ENCODE results near the gene PIGN.

PIGN gene

DNA sequence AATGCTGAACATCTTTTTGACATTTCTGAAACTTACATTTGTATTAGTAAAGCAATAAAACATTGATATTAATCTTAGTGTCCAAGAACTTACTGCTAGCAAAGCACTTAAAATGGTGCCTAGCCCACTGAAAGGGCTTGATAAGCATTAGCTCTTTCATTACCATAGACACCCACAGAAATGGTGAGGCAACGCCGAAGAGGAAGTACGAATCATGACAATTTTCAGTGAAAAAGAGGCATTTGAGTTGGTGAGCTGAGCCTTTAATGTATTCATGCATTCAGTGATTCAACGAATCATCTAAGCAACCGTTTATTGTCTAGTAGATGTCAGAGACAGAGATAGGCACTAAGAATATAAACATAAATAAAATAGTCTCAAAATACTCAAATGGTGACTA is 101.1 kb downstream of the PIGN start:
- DNase-seq = no peak

DNA sequence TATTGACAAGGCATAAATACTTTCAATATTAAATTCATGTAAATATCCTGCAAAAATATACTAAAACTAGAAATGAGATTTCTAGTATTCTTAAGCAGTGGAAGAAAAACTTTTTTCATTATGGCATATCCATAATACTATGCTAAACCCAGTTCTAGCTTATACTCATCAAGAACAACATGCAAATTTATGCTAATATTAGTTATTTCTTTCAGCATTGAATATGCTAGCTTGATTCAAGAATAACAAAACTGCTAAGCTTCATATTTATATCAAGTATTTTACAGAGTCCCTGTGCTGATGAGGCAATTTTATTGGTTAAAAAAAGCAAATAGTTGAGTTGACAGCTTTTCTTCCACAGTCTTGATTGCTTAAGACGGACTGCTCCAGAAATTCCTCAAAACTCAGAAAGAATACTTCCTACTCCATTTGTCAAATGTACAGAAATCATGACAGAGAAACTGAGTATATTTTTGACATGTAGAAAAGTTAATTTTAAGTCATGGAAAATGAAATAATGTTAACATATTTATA is 105.0 kb downstream of the PIGN start:
- H3K9ac ChIP-seq (ENCODE audit: low read depth, low read length) = no peak overlapping the region
- H4K20me1 ChIP-seq (ENCODE audit: insufficient read depth, low read length) = no peaks in the 10 kb centered on the region
- ATAC-seq (ENCODE audit: insufficient read depth, low read depth) (no peak), DNase-seq (no peak)
- H3K9me3 ChIP-seq (ENCODE audit: insufficient read depth, low read length, severe bottlenecking) = no peaks in the 10 kb centered on the region
- H3K4me2 ChIP-seq (ENCODE audit: insufficient read depth, low read length) = no peak overlapping the region
- TF ChIP-seq, protein P1, sequence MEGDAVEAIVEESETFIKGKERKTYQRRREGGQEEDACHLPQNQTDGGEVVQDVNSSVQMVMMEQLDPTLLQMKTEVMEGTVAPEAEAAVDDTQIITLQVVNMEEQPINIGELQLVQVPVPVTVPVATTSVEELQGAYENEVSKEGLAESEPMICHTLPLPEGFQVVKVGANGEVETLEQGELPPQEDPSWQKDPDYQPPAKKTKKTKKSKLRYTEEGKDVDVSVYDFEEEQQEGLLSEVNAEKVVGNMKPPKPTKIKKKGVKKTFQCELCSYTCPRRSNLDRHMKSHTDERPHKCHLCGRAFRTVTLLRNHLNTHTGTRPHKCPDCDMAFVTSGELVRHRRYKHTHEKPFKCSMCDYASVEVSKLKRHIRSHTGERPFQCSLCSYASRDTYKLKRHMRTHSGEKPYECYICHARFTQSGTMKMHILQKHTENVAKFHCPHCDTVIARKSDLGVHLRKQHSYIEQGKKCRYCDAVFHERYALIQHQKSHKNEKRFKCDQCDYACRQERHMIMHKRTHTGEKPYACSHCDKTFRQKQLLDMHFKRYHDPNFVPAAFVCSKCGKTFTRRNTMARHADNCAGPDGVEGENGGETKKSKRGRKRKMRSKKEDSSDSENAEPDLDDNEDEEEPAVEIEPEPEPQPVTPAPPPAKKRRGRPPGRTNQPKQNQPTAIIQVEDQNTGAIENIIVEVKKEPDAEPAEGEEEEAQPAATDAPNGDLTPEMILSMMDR (IDR thresholded peaks at IDR 0.05; ENCODE audit: borderline replicate concordance, extremely low read depth, low read length, poor library complexity, severe bottlenecking) = no peak
- no peak for TF ChIP-seq EZH2 (IDR thresholded peaks at IDR 0.05; ENCODE audit: borderline replicate concordance, low read depth, low read length, severe bottlenecking)
- H3K4me1 ChIP-seq (ENCODE audit: insufficient read depth, low read length) = no peaks in the 10 kb centered on the region
- H3K4me3 ChIP-seq (ENCODE audit: low read depth in 1 of 2, low read length in 2 of 2) = no peak overlapping the region
- H3K36me3 ChIP-seq (ENCODE audit: insufficient read depth, low read length) = peaks cover 5% of the 10 kb centered on the region
- no peak overlapping the region for H3K27ac ChIP-seq (ENCODE audit: low read length)
- H2AFZ ChIP-seq (ENCODE audit: low read depth, low read length) = no peak overlapping the region
- no peaks in the 10 kb centered on the region for H3K79me2 ChIP-seq (ENCODE audit: insufficient read depth, low read length)
- no peaks in the 10 kb centered on the region for H3K27me3 ChIP-seq (ENCODE audit: insufficient read depth, low read length, poor library complexity)

More for the DNA sequence above, 101.1 kb downstream of the PIGN start:
- ATAC-seq (ENCODE audit: insufficient read depth, low read depth) = no peak
- no peaks in the 10 kb centered on the region for H3K9me3 ChIP-seq (ENCODE audit: insufficient read depth, low read length, severe bottlenecking)
- no peaks in the 10 kb centered on the region for H3K79me2 ChIP-seq (ENCODE audit: insufficient read depth, low read length)
- H3K4me1 ChIP-seq (ENCODE audit: insufficient read depth, low read length) = peaks cover 19% of the 10 kb centered on the region
- no peak overlapping the region for H3K9ac ChIP-seq (ENCODE audit: low read depth, low read length)
- H3K36me3 ChIP-seq (ENCODE audit: insufficient read depth, low read length) = peaks cover 6% of the 10 kb centered on the region
- H2AFZ ChIP-seq (ENCODE audit: low read depth, low read length) = no peak overlapping the region
- H3K4me3 ChIP-seq (ENCODE audit: low read depth in 1 of 2, low read length in 2 of 2) = no peak overlapping the region
- H4K20me1 ChIP-seq (ENCODE audit: insufficient read depth, low read length) = no peaks in the 10 kb centered on the region
- H3K27me3 ChIP-seq (ENCODE audit: insufficient read depth, low read length, poor library complexity) = no peaks in the 10 kb centered on the region
- no peak overlapping the region for H3K4me2 ChIP-seq (ENCODE audit: insufficient read depth, low read length)
- TF ChIP-seq, protein P1 (IDR thresholded peaks at IDR 0.05; ENCODE audit: borderline replicate concordance, extremely low read depth, low read length, poor library complexity, severe bottlenecking) = no peak
- no peak for TF ChIP-seq EZH2 (IDR thresholded peaks at IDR 0.05; ENCODE audit: borderline replicate concordance, low read depth, low read length, severe bottlenecking)
- no peak overlapping the region for H3K27ac ChIP-seq (ENCODE audit: low read length)

DNA sequence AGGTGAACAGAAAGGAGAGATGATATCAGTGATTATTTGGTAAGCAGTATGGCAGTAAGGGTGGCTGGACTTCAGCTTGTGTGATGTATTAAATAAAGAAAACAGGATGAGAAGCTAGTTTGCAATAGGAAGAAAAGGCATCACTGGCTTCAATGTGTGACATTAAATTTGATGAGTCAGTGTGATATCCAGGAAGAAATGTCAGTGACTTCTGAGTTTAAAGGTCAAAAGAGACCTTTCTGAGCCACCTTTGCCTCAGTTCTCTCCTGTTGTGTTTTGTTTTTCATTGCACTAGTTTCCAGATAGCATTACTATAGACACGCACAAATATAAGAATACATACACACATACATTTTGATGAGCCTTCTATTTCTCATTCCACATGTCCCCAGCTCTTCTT is 105.6 kb downstream of the PIGN start:
- Histone ChIP-seq H3K36me3 (ENCODE audit: insufficient read depth, low read length) (no peaks in the 10 kb centered on the region; the same call in 1 of the 2 replicates), H3K79me2 (ENCODE audit: insufficient read depth, low read length) (no peaks in the 10 kb centered on the region), H3K9me3 (ENCODE audit: insufficient read depth, low read length, severe bottlenecking) (no peaks in the 10 kb centered on the region)

More for the DNA sequence above, 105.6 kb downstream of the PIGN start:
- Histone ChIP-seq H3K9ac (ENCODE audit: low read depth, low read length) (no peak overlapping the region), H3K4me1 (ENCODE audit: insufficient read depth, low read length) (no peaks in the 10 kb centered on the region), H3K4me2 (ENCODE audit: insufficient read depth, low read length) (no peak overlapping the region), H3K27ac (ENCODE audit: low read length) (no peak overlapping the region), H4K20me1 (ENCODE audit: insufficient read depth, low read length) (no peaks in the 10 kb centered on the region), H3K4me3 (ENCODE audit: low read depth in 1 of 2, low read length in 2 of 2) (no peak overlapping the region), H2AFZ (ENCODE audit: low read depth, low read length) (no peak overlapping the region), H3K27me3 (ENCODE audit: insufficient read depth, low read length, poor library complexity) (no peaks in the 10 kb centered on the region)
- DNase-seq (no peak), ATAC-seq (ENCODE audit: insufficient read depth, low read depth) (no peak)
- TF ChIP-seq, protein P1 (IDR thresholded peaks at IDR 0.05; ENCODE audit: borderline replicate concordance, extremely low read depth, low read length, poor library complexity, severe bottlenecking) = no peak
- TF ChIP-seq EZH2 (IDR thresholded peaks at IDR 0.05; ENCODE audit: borderline replicate concordance, low read depth, low read length, severe bottlenecking) = no peak
